ENCODE data around the gene PLD1. TPM values are rescaled to one million over a fixed set of nuclear protein-coding genes. Genes with fewer than 3 reads are reported as not detected.
A peak's percentile ranks its signal among the peaks of the same experiment; 100 is the strongest.
"Not testable (repeated sequence)": the region's sequence is repeated elsewhere in the genome, so short reads cannot be mapped to it uniquely, and the experiment has no call there.

The PLD1 gene
- total RNA-seq (2014; rRNA removed; shearing (Covaris generic)): 14.4 and 19.0 TPM in 2 replicates

GRCh38 chr3:171809861-171810628 lies at the start of gene PLD1:
PLD1 (minus strand) TSS chr3:171810483; CDS start chr3:171738051, 72,432 bp downstream.
- peak; percentile 80 for DNase-seq (ENCODE audit: low spot score)

DNA sequence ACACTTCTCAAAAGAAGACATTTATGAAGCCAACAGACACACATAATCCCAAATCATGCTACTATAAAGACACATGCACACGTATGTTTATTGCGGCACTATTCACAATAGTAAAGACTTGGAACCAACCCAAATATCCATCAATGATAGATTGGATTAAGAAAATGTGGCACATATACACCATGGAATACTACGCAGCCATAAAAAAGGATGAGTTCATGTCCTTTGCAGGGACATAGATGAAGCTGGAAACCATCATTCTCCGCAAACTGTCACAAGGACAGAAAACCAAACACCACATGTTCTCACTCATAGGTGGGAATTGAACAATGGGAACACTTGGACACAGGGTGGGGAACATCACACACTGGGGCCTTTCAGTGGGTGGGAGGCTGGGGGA lies 48.5 kb upstream of the PLD1 start:
- DNase-seq (ENCODE audit: low spot score): not testable (repeated sequence)

GRCh38 chr3:171854649-171855305 lies 44.5 kb upstream of the PLD1 start:
- DNase-seq (ENCODE audit: low spot score): no peak

GRCh38 chr3:171851660-171852058 lies 41.4 kb upstream of the PLD1 start:
- DNase-seq (ENCODE audit: low spot score): no peak

DNA sequence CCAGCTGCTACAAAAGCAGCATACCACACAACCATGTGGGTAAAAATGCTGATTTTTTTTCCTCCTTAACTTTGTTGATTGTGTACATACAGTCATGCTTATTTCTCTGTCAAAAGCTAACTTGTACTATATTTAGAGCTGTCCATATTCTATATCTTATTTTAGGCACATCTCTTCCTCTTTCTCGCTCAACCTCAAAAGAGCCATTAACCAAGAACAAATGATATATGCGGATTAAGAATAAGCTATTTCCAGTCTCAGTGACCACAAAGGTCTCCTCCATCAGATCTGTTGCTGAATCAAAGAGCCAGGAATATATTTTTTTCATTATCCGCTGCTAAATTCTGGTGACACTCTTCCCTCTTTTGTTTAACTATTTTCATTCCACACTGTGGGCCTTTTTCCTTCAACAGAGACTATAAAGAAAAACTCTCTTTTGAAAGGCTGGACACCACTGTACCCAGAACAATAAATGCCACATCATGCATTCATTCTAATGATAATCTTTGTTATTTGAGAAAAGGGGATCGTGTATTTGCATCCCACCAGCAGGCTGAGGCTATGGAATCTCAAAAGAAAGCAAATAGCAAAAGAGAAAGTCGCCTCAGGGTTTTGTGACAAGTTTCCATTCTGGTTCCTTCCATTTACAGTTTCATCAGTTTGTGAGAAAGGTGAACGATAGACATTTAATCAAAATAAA lies 40.8 kb upstream of the PLD1 start:
- DNase-seq (ENCODE audit: low spot score): no peak

- DNase-seq (ENCODE audit: low spot score): no peak
These were observed 40.2 kb upstream of the PLD1 start for GRCh38 chr3:171850320-171850959.

DNA sequence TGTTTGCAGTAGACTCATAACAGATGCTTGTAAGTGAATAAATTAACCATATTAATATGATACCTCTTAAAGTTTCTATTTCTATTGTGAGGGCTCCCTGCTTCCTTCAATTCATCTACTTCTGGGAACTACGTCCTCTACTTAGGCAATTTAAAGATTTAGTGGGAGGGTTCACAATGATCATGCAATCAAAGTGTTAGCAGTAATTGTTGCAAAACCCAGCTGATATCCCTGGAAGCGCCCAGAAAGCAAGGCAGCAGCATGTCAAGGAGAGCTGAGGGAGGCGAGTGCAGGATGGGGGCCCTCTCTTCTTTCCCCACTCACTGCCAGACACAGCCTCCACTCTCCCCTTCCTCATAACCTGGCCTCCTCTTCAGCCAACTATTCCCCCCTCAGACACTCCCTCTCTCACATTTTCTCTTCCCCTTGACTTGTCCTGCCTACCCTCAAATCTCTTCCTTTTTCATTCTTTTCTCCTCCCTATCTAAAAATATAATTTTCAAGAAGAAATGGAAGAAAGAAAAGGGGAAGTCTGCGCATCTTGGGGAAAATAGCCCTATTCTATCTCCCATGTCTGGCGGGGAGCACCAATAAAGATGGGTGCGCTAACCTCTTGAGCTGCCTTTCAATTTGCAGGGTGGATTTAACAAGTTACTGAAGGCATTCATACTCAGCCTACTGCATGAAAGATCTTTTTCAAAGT lies 39.5 kb upstream of the PLD1 start:
- no peak for DNase-seq (ENCODE audit: low spot score)

GRCh38 chr3:171847595-171848259 lies 37.4 kb upstream of the PLD1 start:
- no peak for DNase-seq (ENCODE audit: low spot score)

GRCh38 chr3:171847133-171847532 lies 36.9 kb upstream of the PLD1 start:
- DNase-seq (ENCODE audit: low spot score): no peak

GRCh38 chr3:171846597-171846996 lies 36.3 kb upstream of the PLD1 start:
- DNase-seq (ENCODE audit: low spot score): no peak

DNA sequence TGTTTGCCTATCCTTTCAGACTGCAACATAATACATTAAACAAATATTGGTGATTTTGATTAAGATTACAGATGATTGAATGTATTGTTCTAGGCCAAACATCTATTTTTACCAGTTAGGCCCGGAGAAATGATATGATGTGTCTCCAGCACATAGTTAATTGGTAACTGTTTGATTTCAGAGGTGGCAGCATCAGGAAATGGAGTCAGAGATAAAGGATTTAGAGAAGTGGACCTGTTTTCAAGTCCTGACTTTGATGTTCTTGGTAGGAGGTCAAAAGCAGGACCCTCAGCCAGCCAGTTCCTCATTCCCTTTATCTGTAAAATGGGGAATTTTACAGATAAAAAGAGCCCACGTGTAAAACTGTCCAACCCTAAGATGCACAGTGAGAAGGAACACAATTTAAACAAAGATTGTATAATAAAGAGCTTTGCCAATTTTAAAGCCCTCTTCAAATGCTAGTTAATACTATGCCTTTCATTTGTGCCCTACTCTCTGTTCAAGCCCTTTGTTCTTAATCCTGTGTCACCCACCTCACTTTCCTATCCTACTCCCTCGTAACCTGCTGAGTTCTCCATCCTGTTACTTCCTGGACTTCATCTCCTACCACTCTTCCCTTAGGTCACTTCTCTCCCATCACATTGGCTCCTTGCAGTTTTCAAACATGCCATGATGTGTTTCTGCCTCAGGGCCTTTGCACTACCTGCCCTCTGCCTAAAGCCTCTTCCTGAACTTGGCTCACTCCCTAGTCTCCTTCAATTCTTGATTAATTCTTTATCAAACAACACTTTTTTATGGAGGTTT lies 35.4 kb upstream of the PLD1 start:
- no peak for DNase-seq (ENCODE audit: low spot score)

GRCh38 chr3:171844873-171845272 lies 34.6 kb upstream of the PLD1 start:
- DNase-seq (ENCODE audit: low spot score): no peak

- DNase-seq (ENCODE audit: low spot score): peak; percentile 58
These were observed 32.7 kb upstream of the PLD1 start, which contains the start of gene TMEM212 for GRCh38 chr3:171842864-171843518. TMEM212 (plus strand) TSS chr3:171843349; CDS start chr3:171843384, 35 bp downstream.

DNA sequence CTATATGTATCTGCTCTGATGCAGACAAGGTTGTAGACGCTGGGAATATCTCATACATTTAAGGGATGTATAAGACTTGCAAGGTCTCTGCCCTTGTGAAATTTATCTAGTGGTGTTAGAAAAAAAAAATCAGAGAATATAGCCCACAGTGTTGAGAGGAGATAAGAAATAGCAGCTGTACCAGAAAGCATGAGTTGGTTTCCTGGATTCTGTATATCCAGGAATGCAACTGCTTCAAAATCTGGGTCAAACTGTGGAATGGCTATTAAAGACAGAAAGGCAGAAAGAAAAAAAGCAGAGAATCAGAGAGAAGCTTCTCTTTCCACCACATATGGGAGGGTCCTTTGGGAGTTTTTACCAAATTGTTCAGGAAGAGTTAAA lies 31.3 kb upstream of the PLD1 start:
- DNase-seq (ENCODE audit: low spot score): no peak

DNA sequence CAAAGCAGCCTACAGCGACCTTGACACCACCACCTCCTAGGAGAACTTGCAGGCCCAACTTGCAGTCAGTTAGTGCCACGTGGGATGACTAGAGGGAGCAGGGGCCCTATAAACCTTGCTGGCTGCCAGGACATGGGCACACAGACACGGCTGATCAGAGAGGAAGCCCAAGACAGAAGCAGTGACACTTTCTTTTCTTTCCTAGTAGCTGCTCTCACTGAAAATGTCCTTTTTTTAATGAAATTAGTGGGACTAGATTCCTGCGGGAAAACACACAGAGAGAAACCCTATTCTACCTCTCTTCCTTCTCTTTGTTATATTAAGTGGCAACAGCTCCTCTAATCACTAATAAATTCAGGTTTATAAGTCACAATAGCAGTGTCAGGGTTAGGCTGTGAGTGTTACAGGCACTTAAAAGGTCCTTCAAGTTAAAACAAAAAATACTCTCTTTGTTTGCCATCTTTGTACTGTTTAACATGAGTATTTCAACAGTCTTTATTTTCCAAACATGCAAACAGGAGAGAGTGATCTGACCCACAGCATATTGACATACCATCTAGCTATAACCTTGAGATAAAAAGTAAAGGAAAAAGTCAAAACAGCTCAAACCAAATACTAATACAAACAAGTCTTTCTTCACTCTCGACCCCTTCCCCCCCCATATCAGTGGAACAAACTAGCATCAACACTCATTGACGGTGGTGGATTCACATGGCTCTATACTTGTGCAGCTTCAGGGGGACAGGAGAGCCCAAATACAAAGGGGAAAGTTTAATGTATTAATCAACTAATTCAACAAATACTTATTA lies 30.7 kb upstream of the PLD1 start:
- DNase-seq (ENCODE audit: low spot score): no peak

DNA sequence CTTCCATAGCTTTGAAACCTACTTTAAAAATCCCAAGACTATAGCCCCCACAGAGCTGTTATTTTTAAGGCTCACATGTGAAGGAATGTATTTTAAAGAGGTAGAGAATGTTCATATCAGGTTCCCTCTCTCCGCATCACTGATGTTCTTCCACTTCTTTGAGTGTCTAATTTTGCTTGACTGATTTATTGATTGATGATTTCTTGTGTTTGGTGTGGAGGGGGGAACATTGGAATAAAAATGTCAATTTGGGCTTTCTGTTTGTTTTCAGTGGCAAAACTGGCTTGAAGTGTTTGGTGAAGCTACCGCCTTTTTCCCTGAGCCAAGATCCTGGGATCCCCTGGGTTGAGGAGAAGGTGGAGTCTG lies 30.1 kb upstream of the PLD1 start:
- DNase-seq (ENCODE audit: low spot score): no peak

GRCh38 chr3:171839270-171839669 lies 29.0 kb upstream of the PLD1 start:
- no peak for DNase-seq (ENCODE audit: low spot score)

GRCh38 chr3:171838218-171838720 lies 28.0 kb upstream of the PLD1 start:
- DNase-seq (ENCODE audit: low spot score): no peak

GRCh38 chr3:171837698-171838097 lies 27.4 kb upstream of the PLD1 start:
- no peak for DNase-seq (ENCODE audit: low spot score)

Measured in H4 (cell line).